ENCODE data around the gene DDX60. TPM values are rescaled to one million over a fixed set of nuclear protein-coding genes. Genes with fewer than 3 reads are reported as not detected.
"Not testable (repeated sequence)": the region's sequence is repeated elsewhere in the genome, so short reads cannot be mapped to it uniquely, and the experiment has no call there.

Gene DDX60
- total and polyA plus RNA-seq, 7 experiments from 2014 or later: 15.8 to 121 (median 29.0) TPM

- intact Hi-C loops (cut with micrococcal nuclease): no loop called here
- Histone ChIP-seq H3K4me3 (ENCODE audit: low read length) (no peak overlapping the region), H3K36me3 (ENCODE audit: control insufficient read depth in 2 of 3, insufficient read depth in 3 of 3, low read length in 3 of 3) (peaks cover 4 to 56% (median 6%) of the 10 kb centered on the region in 3 experiments), H3K27ac (ENCODE audit: low read depth, low read length) (no peak overlapping the region), H3K9me3 (ENCODE audit: control insufficient read depth in 2 of 3, low read length in 3 of 3) (peaks cover 0 to 11% (median 2%) of the 10 kb centered on the region in 3 experiments), H3K27me3 (ENCODE audit: control insufficient read depth in 2 of 2, insufficient read depth in 2 of 2, low read length in 2 of 2) (no peaks in the 10 kb centered on the region), H3K4me1 (ENCODE audit: control insufficient read depth in 2 of 2, insufficient read depth in 2 of 2, low read length in 2 of 2) (no peaks in the 10 kb centered on the region)
- CTCF ChIA-PET: no interaction called here
- Mint-ChIP-seq H3K9me3 (peaks cover under 1 to 51% (median 12%) of the 10 kb centered on the region in 11 donors), H3K4me1 (peaks cover 0 to 16% (median 0%) of the 10 kb centered on the region in 7 donors), H3K27me3 (no peaks in the 10 kb centered on the region), H3K36me3 (peaks cover 37 to 84% (median 83%) of the 10 kb centered on the region in 5 donors), H3K4me3 (no peak overlapping the region), H3K27ac (no peak overlapping the region)
- POLR2A ChIA-PET: no interaction called here
- no peak for DNase-seq
- no peak for ATAC-seq
Observed at GRCh38 chr4:168357941-168358340, 39.4 kb upstream of the DDX60 start.

- Mint-ChIP-seq H3K9me3 (peaks cover 23 to 86% (median 45%) of the 10 kb centered on the region in 11 donors), H3K4me1 (peaks cover 0 to 10% (median 0%) of the 10 kb centered on the region in 7 donors), H3K36me3 (peaks cover 19 to 56% (median 50%) of the 10 kb centered on the region in 5 donors), H3K27me3 (peaks cover 0 to 8% (median 0%) of the 10 kb centered on the region in 5 donors), H3K27ac (no peak overlapping the region), H3K4me3 (no peak overlapping the region)
- Histone ChIP-seq H3K27me3 (ENCODE audit: control insufficient read depth in 2 of 2, insufficient read depth in 2 of 2, low read length in 2 of 2) (no peaks in the 10 kb centered on the region), H3K36me3 (ENCODE audit: control insufficient read depth in 2 of 3, insufficient read depth in 3 of 3, low read length in 3 of 3) (peaks cover 0 to 20% (median 4%) of the 10 kb centered on the region in 3 experiments), H3K27ac (ENCODE audit: low read depth, low read length) (no peak overlapping the region), H3K4me3 (ENCODE audit: low read length) (no peak overlapping the region), H3K4me1 (ENCODE audit: control insufficient read depth in 2 of 2, insufficient read depth in 2 of 2, low read length in 2 of 2) (no peaks in the 10 kb centered on the region), H3K9me3 (ENCODE audit: control insufficient read depth in 2 of 3, low read length in 3 of 3) (peaks cover 0 to 41% (median 9%) of the 10 kb centered on the region in 3 experiments)
- DNase-seq: no peak
- ChIA-PET POLR2A (no interaction called here), CTCF (no interaction called here)
- no peak for ATAC-seq
- intact Hi-C loops (cut with micrococcal nuclease): no loop called here
Observed at GRCh38 chr4:168353746-168354145, 35.2 kb upstream of the DDX60 start.

GRCh38 chr4:168337550-168337940, 19.0 kb upstream of the DDX60 start:
- ChIA-PET POLR2A (no interaction called here), CTCF (no interaction called here)
- no peak for DNase-seq
- Mint-ChIP-seq H3K4me1 (peaks cover 0 to 5% (median 0%) of the 10 kb centered on the region in 7 donors), H3K4me3 (no peak overlapping the region), H3K27ac (no peak overlapping the region), H3K9me3 (peaks cover 0 to 23% (median 12%) of the 10 kb centered on the region in 11 donors), H3K27me3 (no peaks in the 10 kb centered on the region), H3K36me3 (peaks cover 0 to 15% (median 11%) of the 10 kb centered on the region in 5 donors)
- intact Hi-C loops (cut with micrococcal nuclease): no loop called here
- Histone ChIP-seq H3K36me3 (ENCODE audit: control insufficient read depth in 2 of 3, insufficient read depth in 3 of 3, low read length in 3 of 3) (no peaks in the 10 kb centered on the region), H3K4me3 (ENCODE audit: low read length) (no peak overlapping the region), H3K4me1 (ENCODE audit: control insufficient read depth in 2 of 2, insufficient read depth in 2 of 2, low read length in 2 of 2) (no peaks in the 10 kb centered on the region), H3K27ac (ENCODE audit: low read depth, low read length) (no peak overlapping the region), H3K27me3 (ENCODE audit: control insufficient read depth in 2 of 2, insufficient read depth in 2 of 2, low read length in 2 of 2) (no peaks in the 10 kb centered on the region), H3K9me3 (ENCODE audit: control insufficient read depth in 2 of 3, low read length in 3 of 3) (no peaks in the 10 kb centered on the region)
- ATAC-seq: no peak

- no peak overlapping the region for H3K27ac ChIP-seq (ENCODE audit: low read depth, low read length)
- H3K4me3 ChIP-seq (ENCODE audit: low read length): no peak overlapping the region
- DNase-seq (no peak), ATAC-seq (no peak)
- CTCF ChIA-PET: no interaction called here
- POLR2A ChIA-PET: no interaction called here
- Mint-ChIP-seq H3K27ac (no peak overlapping the region), H3K27me3 (peaks cover 0 to 4% (median 0%) of the 10 kb centered on the region in 5 donors), H3K9me3 (peaks cover 0 to 18% (median 8%) of the 10 kb centered on the region in 11 donors), H3K4me3 (no peak overlapping the region), H3K4me1 (peaks cover 0 to 5% (median 0%) of the 10 kb centered on the region in 7 donors), H3K36me3 (peaks cover 0 to 17% (median 7%) of the 10 kb centered on the region in 5 donors)
- no peaks in the 10 kb centered on the region for H3K27me3 ChIP-seq (ENCODE audit: control insufficient read depth in 2 of 2, insufficient read depth in 2 of 2, low read length in 2 of 2)
- intact Hi-C loops (cut with micrococcal nuclease): no loop called here
- H3K36me3 ChIP-seq (ENCODE audit: control insufficient read depth in 2 of 3, insufficient read depth in 3 of 3, low read length in 3 of 3): no peaks in the 10 kb centered on the region
- no peaks in the 10 kb centered on the region for H3K9me3 ChIP-seq (ENCODE audit: control insufficient read depth in 2 of 3, low read length in 3 of 3)
- no peaks in the 10 kb centered on the region for H3K4me1 ChIP-seq (ENCODE audit: control insufficient read depth in 2 of 2, insufficient read depth in 2 of 2, low read length in 2 of 2)
Observed at GRCh38 chr4:168336837-168337549, 18.4 kb upstream of the DDX60 start.

GRCh38 chr4:168335621-168336020, 17.1 kb upstream of the DDX60 start:
- H3K27ac Mint-ChIP-seq: no peak overlapping the region
- Histone ChIP-seq H3K36me3 (ENCODE audit: control insufficient read depth in 2 of 3, insufficient read depth in 3 of 3, low read length in 3 of 3) (no peaks in the 10 kb centered on the region), H3K9me3 (ENCODE audit: control insufficient read depth in 2 of 3, low read length in 3 of 3) (no peaks in the 10 kb centered on the region), H3K27me3 (ENCODE audit: control insufficient read depth in 2 of 2, insufficient read depth in 2 of 2, low read length in 2 of 2) (no peaks in the 10 kb centered on the region), H3K27ac (ENCODE audit: low read depth, low read length) (no peak overlapping the region), H3K4me3 (ENCODE audit: low read length) (no peak overlapping the region), H3K4me1 (ENCODE audit: control insufficient read depth in 2 of 2, insufficient read depth in 2 of 2, low read length in 2 of 2) (no peaks in the 10 kb centered on the region)
- DNase-seq (no peak), ATAC-seq (no peak)
- ChIA-PET CTCF (no interaction called here), POLR2A (no interaction called here)
- intact Hi-C loops (cut with micrococcal nuclease): no loop called here
- peaks cover 0 to 4% (median 0%) of the 10 kb centered on the region in 11 donors for H3K9me3 Mint-ChIP-seq
- peaks cover 0 to 8% (median 4%) of the 10 kb centered on the region in 5 donors for H3K36me3 Mint-ChIP-seq
- no peak overlapping the region for H3K4me3 Mint-ChIP-seq
- H3K27me3 Mint-ChIP-seq: peaks cover 0 to 4% (median 0%) of the 10 kb centered on the region in 5 donors
- H3K4me1 Mint-ChIP-seq: peaks cover 0 to 5% (median 0%) of the 10 kb centered on the region in 7 donors

- ATAC-seq (no peak), DNase-seq (no peak)
- H3K4me3 ChIP-seq (ENCODE audit: low read length): no peak overlapping the region
- H3K36me3 Mint-ChIP-seq: peaks cover 0 to 17% (median 4%) of the 10 kb centered on the region in 5 donors
- intact Hi-C loops (cut with micrococcal nuclease): no loop called here
- H3K27ac Mint-ChIP-seq: no peak overlapping the region
- H3K27me3 Mint-ChIP-seq: peaks cover 0 to 14% (median 0%) of the 10 kb centered on the region in 5 donors
- no peaks in the 10 kb centered on the region for H3K9me3 Mint-ChIP-seq
- ChIA-PET CTCF (no interaction called here), POLR2A (no interaction called here)
- no peaks in the 10 kb centered on the region for H3K36me3 ChIP-seq (ENCODE audit: control insufficient read depth in 2 of 3, insufficient read depth in 3 of 3, low read length in 3 of 3)
- H3K4me1 ChIP-seq (ENCODE audit: control insufficient read depth in 2 of 2, insufficient read depth in 2 of 2, low read length in 2 of 2): no peaks in the 10 kb centered on the region
- H3K9me3 ChIP-seq (ENCODE audit: control insufficient read depth in 2 of 3, low read length in 3 of 3): no peaks in the 10 kb centered on the region
- H3K4me1 Mint-ChIP-seq: peaks cover 0 to 5% (median 0%) of the 10 kb centered on the region in 7 donors
- no peak overlapping the region for H3K27ac ChIP-seq (ENCODE audit: low read depth, low read length)
- no peak overlapping the region for H3K4me3 Mint-ChIP-seq
- H3K27me3 ChIP-seq (ENCODE audit: control insufficient read depth in 2 of 2, insufficient read depth in 2 of 2, low read length in 2 of 2): no peaks in the 10 kb centered on the region
Observed at GRCh38 chr4:168334053-168334452, 15.5 kb upstream of the DDX60 start.

GRCh38 chr4:168330575-168330974, 12.0 kb upstream of the DDX60 start:
- POLR2A ChIA-PET; ATAC-seq; H3K27ac Mint-ChIP-seq; CTCF ChIA-PET; H3K4me1 ChIP-seq (ENCODE audit: control insufficient read depth in 2 of 2, insufficient read depth in 2 of 2, low read length in 2 of 2); H3K9me3 Mint-ChIP-seq; H3K36me3 ChIP-seq (ENCODE audit: control insufficient read depth in 2 of 3, insufficient read depth in 3 of 3, low read length in 3 of 3); H3K27me3 ChIP-seq (ENCODE audit: control insufficient read depth in 2 of 2, insufficient read depth in 2 of 2, low read length in 2 of 2); H3K9me3 ChIP-seq (ENCODE audit: control insufficient read depth in 2 of 3, low read length in 3 of 3); H3K27ac ChIP-seq (ENCODE audit: low read depth, low read length); intact Hi-C loops (cut with micrococcal nuclease); H3K4me3 Mint-ChIP-seq; H3K4me1 Mint-ChIP-seq; DNase-seq; H3K4me3 ChIP-seq (ENCODE audit: low read length): not testable (repeated sequence)
- Mint-ChIP-seq H3K27me3 (peaks cover 0 to 17% (median 0%) of the 10 kb centered on the region in 5 donors), H3K36me3 (peaks cover 0 to 30% (median 8%) of the 10 kb centered on the region in 5 donors)
